ENCODE results near the gene KLC1. TPM values are rescaled to one million over a fixed set of nuclear protein-coding genes. Genes with fewer than 3 reads are reported as not detected.

Gene KLC1
- total RNA-seq, 2 donors from 2014 or later, result 165 to 177 TPM

GRCh38 chr14:103716899-103717411 is 87.9 kb downstream of the KLC1 start:
- DNase-seq (no peak), ATAC-seq (replicated peaks in 1 of 2) (no peak)
- Mint-ChIP-seq H3K27ac (peak overlapping the region; percentile 60), H3K9me3 (no peaks in the 10 kb centered on the region), H3K4me3 (peak overlapping the region; percentile 80 to 86), H3K36me3 (ENCODE audit: insufficient read depth in 2 of 2) (peaks cover 0 to 5% of the 10 kb centered on the region in 2 donors), H3K4me1 (ENCODE audit: low read depth) (peaks cover 66% of the 10 kb centered on the region), H3K27me3 (ENCODE audit: low read depth) (no peaks in the 10 kb centered on the region)

- peaks cover 0 to 2% of the 10 kb centered on the region in 2 donors for H3K36me3 Mint-ChIP-seq (ENCODE audit: insufficient read depth in 2 of 2)
- H3K27me3 Mint-ChIP-seq (ENCODE audit: low read depth), result no peaks in the 10 kb centered on the region
- H3K27ac Mint-ChIP-seq, result no peak overlapping the region
- H3K4me3 Mint-ChIP-seq, result no peak overlapping the region
- peaks cover 52% of the 10 kb centered on the region for H3K4me1 Mint-ChIP-seq (ENCODE audit: low read depth)
- H3K9me3 Mint-ChIP-seq, result no peaks in the 10 kb centered on the region
- ATAC-seq (replicated peaks in 1 of 2), result no peak
- no peak for DNase-seq
These were observed 89.6 kb downstream of the KLC1 start for GRCh38 chr14:103718572-103718971.

GRCh38 chr14:103719751-103720150 is 90.7 kb downstream of the KLC1 start:
- ATAC-seq (replicated peaks in 1 of 2), result no peak
- Mint-ChIP-seq H3K27ac (no peak overlapping the region), H3K4me3 (no peak overlapping the region), H3K4me1 (ENCODE audit: low read depth) (peaks cover 43% of the 10 kb centered on the region), H3K9me3 (no peaks in the 10 kb centered on the region), H3K36me3 (ENCODE audit: insufficient read depth in 2 of 2) (peaks cover 0 to 2% of the 10 kb centered on the region in 2 donors), H3K27me3 (ENCODE audit: low read depth) (no peaks in the 10 kb centered on the region)
- DNase-seq, result no peak

- H3K27me3 Mint-ChIP-seq (ENCODE audit: low read depth), result no peaks in the 10 kb centered on the region
- H3K9me3 Mint-ChIP-seq, result no peaks in the 10 kb centered on the region
- peaks cover 43% of the 10 kb centered on the region for H3K4me1 Mint-ChIP-seq (ENCODE audit: low read depth)
- H3K27ac Mint-ChIP-seq, result peak overlapping the region; percentile 61
- DNase-seq (peak in 1 of 2 donors; percentile 44), ATAC-seq (replicated peaks in 1 of 2) (peak; percentile 50 to 81)
- H3K4me3 Mint-ChIP-seq, result peak overlapping the region; percentile 31 to 38
- no peaks in the 10 kb centered on the region for H3K36me3 Mint-ChIP-seq (ENCODE audit: insufficient read depth in 2 of 2)
These were observed 92.5 kb downstream of the KLC1 start for GRCh38 chr14:103721334-103722120.

GRCh38 chr14:103723748-103724081 is 94.7 kb downstream of the KLC1 start:
- no peak overlapping the region for H3K4me3 Mint-ChIP-seq
- no peaks in the 10 kb centered on the region for H3K9me3 Mint-ChIP-seq
- no peaks in the 10 kb centered on the region for H3K36me3 Mint-ChIP-seq (ENCODE audit: insufficient read depth in 2 of 2)
- H3K27me3 Mint-ChIP-seq (ENCODE audit: low read depth), result no peaks in the 10 kb centered on the region
- DNase-seq (no peak), ATAC-seq (replicated peaks in 1 of 2) (no peak)
- peaks cover 26% of the 10 kb centered on the region for H3K4me1 Mint-ChIP-seq (ENCODE audit: low read depth)
- H3K27ac Mint-ChIP-seq, result no peak overlapping the region

GRCh38 chr14:103724116-103724515 is 95.1 kb downstream of the KLC1 start:
- Mint-ChIP-seq H3K9me3 (no peaks in the 10 kb centered on the region), H3K36me3 (ENCODE audit: insufficient read depth in 2 of 2) (no peaks in the 10 kb centered on the region), H3K4me3 (no peak overlapping the region), H3K27ac (no peak overlapping the region), H3K27me3 (ENCODE audit: low read depth) (no peaks in the 10 kb centered on the region), H3K4me1 (ENCODE audit: low read depth) (peaks cover 22% of the 10 kb centered on the region)
- DNase-seq, result no peak
- no peak for ATAC-seq (replicated peaks in 1 of 2)

GRCh38 chr14:103725001-103725682 is 96.1 kb downstream of the KLC1 start:
- no peaks in the 10 kb centered on the region for H3K27me3 Mint-ChIP-seq (ENCODE audit: low read depth)
- peaks cover 12% of the 10 kb centered on the region for H3K4me1 Mint-ChIP-seq (ENCODE audit: low read depth)
- H3K9me3 Mint-ChIP-seq, result no peaks in the 10 kb centered on the region
- peaks cover 0 to 2% of the 10 kb centered on the region in 2 donors for H3K36me3 Mint-ChIP-seq (ENCODE audit: insufficient read depth in 2 of 2)
- no peak for ATAC-seq (replicated peaks in 1 of 2)
- H3K4me3 Mint-ChIP-seq, result no peak overlapping the region
- H3K27ac Mint-ChIP-seq, result no peak overlapping the region
- no peak for DNase-seq

GRCh38 chr14:103725739-103726395 is 96.9 kb downstream of the KLC1 start:
- ATAC-seq (replicated peaks in 1 of 2) (no peak), DNase-seq (no peak)
- H3K4me3 Mint-ChIP-seq, result no peak overlapping the region
- H3K36me3 Mint-ChIP-seq (ENCODE audit: insufficient read depth in 2 of 2), result peaks cover 0 to 2% of the 10 kb centered on the region in 2 donors
- H3K9me3 Mint-ChIP-seq, result no peaks in the 10 kb centered on the region
- peaks cover 9% of the 10 kb centered on the region for H3K4me1 Mint-ChIP-seq (ENCODE audit: low read depth)
- H3K27me3 Mint-ChIP-seq (ENCODE audit: low read depth), result no peaks in the 10 kb centered on the region
- no peak overlapping the region for H3K27ac Mint-ChIP-seq

GRCh38 chr14:103726474-103726873 is 97.5 kb downstream of the KLC1 start:
- Mint-ChIP-seq H3K27me3 (ENCODE audit: low read depth) (no peaks in the 10 kb centered on the region), H3K36me3 (ENCODE audit: insufficient read depth in 2 of 2) (peaks cover 0 to 2% of the 10 kb centered on the region in 2 donors)
- ATAC-seq (replicated peaks in 1 of 2), result no peak

GRCh38 chr14:103727313-103727980 is 98.4 kb downstream of the KLC1 start:
- Mint-ChIP-seq H3K27ac (no peak overlapping the region), H3K27me3 (ENCODE audit: low read depth) (no peaks in the 10 kb centered on the region), H3K9me3 (no peaks in the 10 kb centered on the region), H3K36me3 (ENCODE audit: insufficient read depth in 2 of 2) (peaks cover 0 to 2% of the 10 kb centered on the region in 2 donors), H3K4me3 (no peak overlapping the region), H3K4me1 (ENCODE audit: low read depth) (no peaks in the 10 kb centered on the region)
- DNase-seq, result no peak
- no peak for ATAC-seq (replicated peaks in 1 of 2)

More at GRCh38 chr14:103726474-103726873, 97.5 kb downstream of the KLC1 start:
- H3K4me3 Mint-ChIP-seq, result no peak overlapping the region
- DNase-seq, result no peak
- H3K27ac Mint-ChIP-seq, result no peak overlapping the region
- peaks cover 4% of the 10 kb centered on the region for H3K4me1 Mint-ChIP-seq (ENCODE audit: low read depth)
- H3K9me3 Mint-ChIP-seq, result no peaks in the 10 kb centered on the region

GRCh38 chr14:103728141-103728540 is 99.1 kb downstream of the KLC1 start:
- no peaks in the 10 kb centered on the region for H3K27me3 Mint-ChIP-seq (ENCODE audit: low read depth)
- no peak overlapping the region for H3K4me3 Mint-ChIP-seq
- DNase-seq (no peak), ATAC-seq (replicated peaks in 1 of 2) (no peak)
- H3K27ac Mint-ChIP-seq, result no peak overlapping the region
- H3K9me3 Mint-ChIP-seq, result no peaks in the 10 kb centered on the region
- H3K36me3 Mint-ChIP-seq (ENCODE audit: insufficient read depth in 2 of 2), result peaks cover 0 to 2% of the 10 kb centered on the region in 2 donors
- no peaks in the 10 kb centered on the region for H3K4me1 Mint-ChIP-seq (ENCODE audit: low read depth)

- no peaks in the 10 kb centered on the region for H3K4me1 Mint-ChIP-seq (ENCODE audit: low read depth)
- no peak overlapping the region for H3K27ac Mint-ChIP-seq
- DNase-seq (no peak), ATAC-seq (replicated peaks in 1 of 2) (no peak)
- peaks cover 0 to 2% of the 10 kb centered on the region in 2 donors for H3K36me3 Mint-ChIP-seq (ENCODE audit: insufficient read depth in 2 of 2)
- no peaks in the 10 kb centered on the region for H3K27me3 Mint-ChIP-seq (ENCODE audit: low read depth)
- no peaks in the 10 kb centered on the region for H3K9me3 Mint-ChIP-seq
- no peak overlapping the region for H3K4me3 Mint-ChIP-seq
These were observed 99.7 kb downstream of the KLC1 start for GRCh38 chr14:103728721-103729120.
